Skeletal muscle satellite cell (primary cell): Measurements from ENCODE around the gene GRK4.
"Not testable (repeated sequence)": the region's sequence is repeated elsewhere in the genome, so short reads cannot be mapped to it uniquely, and the experiment has no call there.

Experiments used
- H3K27me3 ChIP-seq: 2 replicates; pipeline ENCODE4 v1.7.0; 2013; ENCODE audit warnings: low read length; ENCODE audit not compliant: control insufficient read depth, insufficient read depth
- H3K36me3 ChIP-seq: 2 replicates; pipeline ENCODE4 v1.7.0; 2013; ENCODE audit warnings: mild to moderate bottlenecking, control low read depth, low read length; ENCODE audit not compliant: insufficient read depth
- H3K4me1 ChIP-seq: 2 replicates; pipeline ENCODE4 v1.7.0; 2013; ENCODE audit warnings: low read length; ENCODE audit not compliant: control insufficient read depth, insufficient read depth
- H3K4me2 ChIP-seq: 2 replicates; pipeline ENCODE4 v1.7.0; 2013; ENCODE audit warnings: mild to moderate bottlenecking, low read length
- H3K4me3 ChIP-seq: 2 replicates; pipeline ENCODE4 v1.7.0; 2013; ENCODE audit warnings: low read length
- H3K9ac ChIP-seq: 2 replicates; pipeline ENCODE4 v1.7.0; 2013; ENCODE audit warnings: mild to moderate bottlenecking, low read depth, low read length, moderate library complexity
- H3K9me3 ChIP-seq: replicated peaks from 2 replicates; pipeline ENCODE4 v1.7.0; 2013; ENCODE audit warnings: mild to moderate bottlenecking, control low read depth, low read length

GRK4 gene

DNA sequence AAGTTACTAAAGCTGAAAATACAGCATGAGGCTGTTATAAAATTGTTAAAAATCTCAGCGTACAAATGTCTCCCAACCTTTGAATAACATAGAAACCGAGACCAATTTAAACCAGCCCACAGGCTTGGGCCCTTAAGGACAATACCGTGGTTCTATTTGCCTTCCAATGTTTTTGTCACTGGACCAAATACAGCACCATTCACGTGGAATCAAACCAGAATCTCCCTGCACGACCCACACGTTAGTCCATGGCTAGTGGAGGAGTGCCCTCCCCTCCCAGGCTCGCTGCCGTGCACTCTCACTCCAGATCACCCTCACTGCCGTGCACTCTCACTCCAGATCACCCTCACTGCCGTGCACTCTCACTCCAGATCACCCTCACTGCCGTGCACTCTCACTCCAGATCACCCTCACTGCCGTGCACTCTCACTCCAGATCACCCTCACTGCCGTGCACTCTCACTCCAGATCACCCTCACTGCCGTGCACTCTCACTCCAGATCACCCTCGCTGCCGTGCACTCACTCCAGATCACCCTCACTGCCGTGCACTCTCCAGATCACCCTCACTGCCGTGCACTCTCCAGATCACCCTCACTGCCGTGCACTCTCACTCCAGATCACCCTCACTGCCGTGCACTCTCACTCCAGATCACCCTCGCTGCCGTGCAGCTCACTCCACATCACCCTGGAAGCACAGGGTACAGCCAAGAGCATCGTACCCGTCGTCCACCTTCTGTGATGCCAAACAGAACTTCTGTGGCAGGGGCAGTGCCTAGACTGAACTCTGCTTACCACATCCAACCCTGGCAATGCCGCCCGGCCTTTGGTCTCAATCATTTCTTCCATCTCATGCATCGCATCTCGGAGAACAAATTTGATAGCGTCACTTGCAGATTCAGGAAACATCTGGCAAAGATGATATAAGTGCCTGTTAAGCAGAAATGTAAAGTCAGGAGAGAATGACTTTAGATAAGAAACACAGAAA is 17.5 kb upstream of the GRK4 start:
- not testable (repeated sequence) for H3K4me3 ChIP-seq, H3K9me3 ChIP-seq, H3K27me3 ChIP-seq, H3K9ac ChIP-seq, H3K4me2 ChIP-seq, H3K4me1 ChIP-seq
- H3K36me3 ChIP-seq = peaks cover 82% of the 10 kb centered on the region

DNA sequence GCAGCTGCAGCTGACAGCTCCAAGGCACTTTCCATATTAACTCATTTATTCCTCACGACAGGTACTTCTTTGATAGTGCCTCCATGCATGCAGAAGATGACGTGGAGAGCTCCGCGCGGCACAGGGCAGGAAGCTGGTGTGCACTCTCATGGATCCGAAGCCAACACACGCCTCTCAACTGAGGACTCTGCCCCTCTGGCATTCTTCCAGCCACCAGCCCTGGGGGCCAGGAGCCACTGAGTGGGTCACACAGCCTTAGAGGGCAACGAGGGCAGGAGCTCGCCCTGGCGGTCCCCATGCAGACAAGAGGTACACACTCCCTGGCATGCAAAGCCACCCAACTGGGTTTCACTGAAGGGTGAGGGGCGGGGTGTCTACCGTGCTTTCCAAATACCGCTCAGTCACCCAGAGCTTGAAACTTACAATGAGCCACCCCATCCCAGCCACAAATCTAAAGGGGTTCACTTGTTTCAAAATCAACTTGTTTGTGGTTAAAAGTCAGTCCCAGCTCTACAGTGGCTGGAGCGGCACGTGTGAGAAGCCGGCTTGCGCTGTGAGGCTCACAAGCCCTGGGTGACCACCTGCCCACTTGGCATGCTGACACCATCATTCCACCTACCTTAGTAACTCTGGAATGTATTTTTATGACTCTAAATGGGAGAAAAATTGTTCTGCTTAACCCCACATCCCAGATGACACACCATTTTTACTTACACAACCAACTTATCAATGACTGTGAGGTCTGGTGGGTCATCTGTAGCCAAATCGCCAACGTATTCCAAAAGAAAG is 16.4 kb upstream of the GRK4 start:
- Histone ChIP-seq H3K36me3 (peaks cover 79% of the 10 kb centered on the region), H3K4me1 (no peaks in the 10 kb centered on the region), H3K9me3 (no peaks in the 10 kb centered on the region), H3K27me3 (no peaks in the 10 kb centered on the region), H3K9ac (no peak overlapping the region), H3K4me3 (no peak overlapping the region), H3K4me2 (no peak overlapping the region)

- no peak overlapping the region for H3K4me3 ChIP-seq
- no peaks in the 10 kb centered on the region for H3K4me1 ChIP-seq
- H3K27me3 ChIP-seq = no peaks in the 10 kb centered on the region
- H3K9ac ChIP-seq = no peak overlapping the region
- H3K9me3 ChIP-seq = no peaks in the 10 kb centered on the region
- H3K4me2 ChIP-seq = no peak overlapping the region
- H3K36me3 ChIP-seq = peaks cover 77% of the 10 kb centered on the region
These were observed 15.4 kb upstream of the GRK4 start for GRCh38 chr4:2947926-2948325.

DNA sequence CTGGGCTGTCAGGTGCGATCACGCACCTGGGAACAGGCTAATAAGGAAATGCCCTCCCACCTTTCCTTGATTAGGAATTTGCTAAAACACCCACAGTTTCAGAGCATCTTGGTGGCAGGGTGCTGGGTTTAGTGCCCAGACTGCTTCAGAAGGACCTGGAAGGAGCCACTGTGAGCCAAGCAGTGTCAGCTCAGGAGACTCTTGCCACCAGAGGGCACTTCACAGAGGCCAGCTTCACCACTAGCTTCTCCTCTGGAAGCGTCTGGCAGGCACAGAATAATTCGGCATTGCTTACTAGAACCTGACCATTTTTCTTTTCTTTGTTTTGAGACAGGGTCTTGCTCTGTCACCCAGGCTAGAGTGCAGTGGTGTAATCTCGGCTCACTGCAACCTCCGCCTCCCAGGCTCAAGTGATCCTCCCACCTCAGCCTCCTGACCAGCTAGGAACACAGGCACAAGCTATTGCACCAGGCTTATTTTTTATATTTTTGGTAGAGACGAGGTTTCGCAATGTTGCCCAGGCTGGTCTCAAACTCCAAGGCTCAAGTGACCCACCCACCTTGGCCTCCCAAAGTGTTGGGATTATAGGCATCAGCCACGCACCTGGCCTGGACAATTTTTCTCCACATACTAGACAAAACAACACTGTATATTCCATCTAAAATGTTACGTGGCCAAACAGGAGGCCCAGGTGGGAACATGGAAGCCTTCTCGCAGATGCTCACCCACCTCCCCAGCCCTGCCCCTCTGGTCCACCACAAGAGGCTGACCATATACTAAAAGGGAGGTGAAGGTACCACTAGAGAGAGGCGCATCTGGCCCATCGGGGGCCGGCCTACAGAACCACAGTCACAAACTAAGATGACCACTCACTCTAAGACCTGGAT is 14.2 kb upstream of the GRK4 start:
- no peak overlapping the region for H3K4me2 ChIP-seq
- H3K9me3 ChIP-seq = no peaks in the 10 kb centered on the region
- no peaks in the 10 kb centered on the region for H3K27me3 ChIP-seq
- no peak overlapping the region for H3K9ac ChIP-seq
- H3K4me3 ChIP-seq = no peak overlapping the region
- H3K4me1 ChIP-seq = no peaks in the 10 kb centered on the region
- peaks cover 82% of the 10 kb centered on the region for H3K36me3 ChIP-seq

GRCh38 chr4:2949782-2950125 is 13.6 kb upstream of the GRK4 start:
- no peaks in the 10 kb centered on the region for H3K9me3 ChIP-seq
- no peak overlapping the region for H3K4me2 ChIP-seq
- no peak overlapping the region for H3K9ac ChIP-seq
- no peaks in the 10 kb centered on the region for H3K4me1 ChIP-seq
- H3K36me3 ChIP-seq = peaks cover 85% of the 10 kb centered on the region
- H3K4me3 ChIP-seq = no peak overlapping the region
- H3K27me3 ChIP-seq = no peaks in the 10 kb centered on the region

DNA sequence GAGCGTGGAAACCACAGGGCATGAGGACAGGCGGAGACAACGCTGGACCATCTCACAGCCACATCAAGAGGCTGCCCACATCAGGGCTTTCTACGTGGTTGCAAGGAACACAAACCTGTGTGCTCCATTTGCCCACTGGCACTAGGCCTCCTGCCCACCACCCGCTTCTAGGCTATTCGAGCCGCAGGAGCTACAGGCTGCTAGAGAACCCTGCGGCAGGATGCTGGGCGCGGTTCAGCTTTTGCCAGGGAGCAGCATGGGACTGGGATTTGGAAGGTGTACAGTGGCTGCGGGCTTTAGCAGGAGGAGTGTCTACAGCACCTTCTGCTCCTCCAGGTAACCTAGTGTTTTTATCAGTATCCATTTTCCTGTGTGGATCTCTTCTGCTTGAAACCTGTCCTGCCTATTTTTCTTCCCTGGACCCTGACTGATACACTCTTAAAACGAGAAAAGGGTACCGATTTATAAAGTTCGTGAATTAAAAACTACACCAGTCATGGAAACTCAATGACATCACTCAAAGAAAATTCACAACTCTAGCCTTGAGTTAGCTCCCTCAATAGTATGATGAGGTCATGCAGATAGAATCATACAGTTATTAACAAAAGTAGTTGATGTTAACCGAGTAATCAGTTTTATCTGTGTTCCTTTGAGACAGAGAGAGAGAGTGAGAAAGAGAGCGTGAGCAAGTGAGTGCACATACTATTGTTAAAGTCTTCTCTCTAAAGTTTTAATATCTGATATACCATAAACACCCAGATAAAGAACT is 13.0 kb upstream of the GRK4 start:
- Histone ChIP-seq H3K27me3 (no peaks in the 10 kb centered on the region), H3K4me2 (no peak overlapping the region), H3K36me3 (peaks cover 78% of the 10 kb centered on the region)

DNA sequence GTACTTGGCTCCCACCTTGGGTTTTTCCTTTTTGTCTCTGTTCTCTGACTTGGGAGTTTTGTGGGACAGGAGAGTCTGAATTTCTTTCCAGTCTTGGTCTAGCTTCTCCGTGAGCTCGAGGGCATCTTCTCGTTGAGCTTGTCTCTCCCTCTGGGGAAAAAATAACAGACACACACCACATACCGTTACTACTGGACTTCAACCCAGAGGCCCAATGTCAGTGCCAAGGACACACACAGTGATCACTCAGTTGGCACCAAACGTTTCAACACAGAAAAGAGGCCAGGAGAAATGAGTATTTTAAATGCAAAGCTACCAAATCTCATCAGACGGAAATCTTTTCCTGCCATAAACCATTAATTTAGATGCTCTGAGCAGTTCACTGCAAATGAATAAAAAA is 9.9 kb upstream of the GRK4 start:
- H3K27me3 ChIP-seq = no peaks in the 10 kb centered on the region
- peaks cover 75% of the 10 kb centered on the region for H3K36me3 ChIP-seq
- H3K4me3 ChIP-seq = no peak overlapping the region
- H3K4me2 ChIP-seq = no peak overlapping the region
- no peaks in the 10 kb centered on the region for H3K9me3 ChIP-seq
- H3K9ac ChIP-seq = no peak overlapping the region
- peaks cover 13% of the 10 kb centered on the region for H3K4me1 ChIP-seq

More for the DNA sequence above, 13.0 kb upstream of the GRK4 start:
- no peaks in the 10 kb centered on the region for H3K9me3 ChIP-seq
- no peak overlapping the region for H3K4me3 ChIP-seq
- H3K4me1 ChIP-seq = no peaks in the 10 kb centered on the region
- H3K9ac ChIP-seq = no peak overlapping the region

- H3K9me3 ChIP-seq = no peaks in the 10 kb centered on the region
- H3K4me1 ChIP-seq = peaks cover 20% of the 10 kb centered on the region
- no peaks in the 10 kb centered on the region for H3K27me3 ChIP-seq
- H3K4me2 ChIP-seq = no peak overlapping the region
- H3K4me3 ChIP-seq = no peak overlapping the region
- H3K36me3 ChIP-seq = peaks cover 66% of the 10 kb centered on the region
- H3K9ac ChIP-seq = no peak overlapping the region
These were observed 8.8 kb upstream of the GRK4 start for GRCh38 chr4:2954358-2955185.

GRCh38 chr4:2955186-2956044 is 8.0 kb upstream of the GRK4 start:
- H3K4me2 ChIP-seq, H3K27me3 ChIP-seq, H3K9me3 ChIP-seq, H3K4me3 ChIP-seq, H3K9ac ChIP-seq: not testable (repeated sequence)
- peaks cover 20% of the 10 kb centered on the region for H3K4me1 ChIP-seq
- H3K36me3 ChIP-seq = peaks cover 57% of the 10 kb centered on the region
